Left renal cortex interstitium (tissue), 4 donors: ENCODE data around the gene RPLP2. TPM values are rescaled to one million over a fixed set of nuclear protein-coding genes. Genes with fewer than 3 reads are reported as not detected.

Experiments
- DNase-seq, 4 donors: peaks; one replicate each; pipeline ENCODE4 v3.0.0-alpha.2; 2013; ENCODE audit warnings: low read depth in 4 of 4, low spot score in 2 of 4, missing footprints in 1 of 4
- polyA plus RNA-seq, 4 donors: library from polyadenylated mRNA; unstranded; fragments of 120-200 nt; gene quantifications; one replicate each; pipeline ENCODE4 v1.2.1, GENCODE V29; 2013; ENCODE audit not compliant: insufficient read length in 4 of 4

RPLP2 gene
- polyA plus RNA-seq, 4 donors = 903 to 1,462 (median 1,115) TPM

- DNase-seq = no peak
These were observed 12.0 kb downstream of the RPLP2 start for GRCh38 chr11:821512-822371.

DNA sequence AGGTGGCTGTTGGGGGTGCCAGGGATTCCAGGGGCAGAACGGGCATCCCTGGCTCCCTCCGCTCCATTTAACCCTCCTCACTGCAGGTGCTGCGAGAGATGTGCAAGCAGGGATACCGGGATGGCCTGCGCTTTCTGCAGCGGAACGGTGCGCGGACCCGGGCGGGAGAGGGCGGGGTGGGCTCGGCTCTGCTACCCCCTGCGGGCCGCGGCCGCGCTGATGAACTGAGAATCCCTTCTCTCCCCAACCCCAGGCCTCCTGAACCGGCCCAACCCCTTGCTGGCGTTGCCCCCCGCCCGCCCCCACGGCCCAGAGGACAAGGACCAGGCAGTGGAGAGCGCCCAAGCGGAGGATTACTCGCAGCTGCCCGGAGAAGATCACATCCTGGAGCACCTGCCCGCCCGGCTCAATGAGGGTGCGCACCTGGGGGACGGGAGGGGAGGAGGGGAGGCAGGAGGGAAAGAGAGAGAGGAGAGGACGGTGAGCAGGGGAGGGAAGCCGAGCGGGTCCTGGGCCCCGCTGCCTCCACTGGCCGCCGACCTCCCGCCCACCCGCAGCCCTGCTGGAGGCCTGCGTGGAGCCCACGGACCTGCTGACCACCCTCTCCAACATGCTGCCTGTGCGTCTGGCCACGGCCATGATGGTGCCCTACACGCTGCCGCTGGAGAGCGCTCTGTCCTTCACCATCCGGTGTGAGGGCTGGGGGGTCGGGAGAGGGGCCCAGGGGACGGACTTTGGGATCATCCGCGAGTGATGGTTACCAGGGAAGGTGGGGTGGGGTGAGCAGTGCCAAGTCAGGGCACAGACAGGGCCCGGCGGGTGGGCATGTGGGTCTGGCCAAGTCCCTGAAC lies 13.9 kb downstream of the RPLP2 start:
- no peak for DNase-seq

DNA sequence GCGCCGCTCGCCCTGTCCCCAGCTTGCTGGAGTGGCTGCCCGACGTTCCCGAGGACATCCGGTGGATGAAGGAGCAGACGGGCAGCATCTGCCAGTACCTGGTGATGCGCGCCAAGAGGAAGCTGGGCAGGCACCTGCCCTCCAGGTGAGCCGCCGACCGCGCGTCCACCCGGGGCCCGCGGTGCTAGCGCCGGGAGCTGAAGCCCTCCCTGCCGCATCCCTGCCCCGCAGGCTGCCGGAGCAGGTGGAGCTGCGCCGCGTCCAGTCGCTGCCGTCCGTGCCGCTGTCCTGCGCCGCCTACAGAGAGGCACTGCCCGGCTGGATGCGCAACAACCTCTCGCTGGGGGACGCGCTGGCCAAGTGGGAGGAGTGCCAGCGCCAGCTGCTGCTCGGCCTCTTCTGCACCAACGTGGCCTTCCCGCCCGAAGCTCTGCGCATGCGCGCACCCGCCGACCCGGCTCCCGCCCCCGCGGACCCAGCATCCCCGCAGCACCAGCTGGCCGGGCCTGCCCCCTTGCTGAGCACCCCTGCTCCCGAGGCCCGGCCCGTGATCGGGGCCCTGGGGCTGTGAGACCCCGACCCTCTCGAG lies 14.6 kb downstream of the RPLP2 start:
- no peak for DNase-seq

GRCh38 chr11:824942-825341 lies 15.2 kb downstream of the RPLP2 start:
- no peak for DNase-seq

DNA sequence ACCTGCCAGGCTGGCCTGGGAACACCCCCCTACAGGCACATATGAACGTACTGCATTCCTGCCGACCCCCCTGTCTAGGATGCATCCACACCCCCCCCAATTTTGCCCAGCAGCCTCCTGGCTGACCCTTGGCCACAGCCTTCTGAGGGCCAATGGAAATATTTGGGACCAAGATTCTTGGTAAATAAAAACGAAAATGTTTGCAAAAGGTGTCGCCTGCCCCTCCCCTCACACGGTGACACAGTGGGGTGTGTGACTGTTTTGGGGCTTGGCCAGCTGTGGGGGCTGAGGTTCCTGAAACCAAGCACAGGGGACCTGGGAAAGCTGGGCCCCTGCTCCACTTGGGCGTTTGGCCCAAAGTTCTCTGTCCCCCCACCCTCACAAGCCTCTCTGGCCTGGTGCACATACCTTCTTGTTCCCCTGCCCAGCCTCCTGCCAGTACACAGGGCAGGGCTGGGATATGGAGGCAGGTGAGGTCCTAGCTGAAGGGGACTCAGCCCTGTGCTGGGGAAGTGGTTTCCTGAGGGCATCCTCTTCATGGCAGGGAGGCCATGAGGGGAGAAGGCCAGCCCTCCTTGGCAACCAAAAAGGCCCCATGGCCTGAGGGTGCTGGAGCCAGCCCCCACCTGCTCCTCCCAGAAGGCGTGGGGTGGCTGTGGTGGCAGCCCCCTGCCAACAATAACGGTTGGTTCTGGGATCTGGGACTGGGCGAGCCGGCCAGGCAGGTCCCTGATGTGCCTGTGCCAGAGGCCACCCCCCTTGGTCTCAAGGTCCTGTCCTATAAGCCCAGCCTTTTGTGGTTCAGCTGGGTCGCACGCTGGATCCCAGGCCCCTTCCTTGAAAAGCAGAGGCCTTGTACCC lies 15.8 kb downstream of the RPLP2 start:
- DNase-seq = no peak

DNA sequence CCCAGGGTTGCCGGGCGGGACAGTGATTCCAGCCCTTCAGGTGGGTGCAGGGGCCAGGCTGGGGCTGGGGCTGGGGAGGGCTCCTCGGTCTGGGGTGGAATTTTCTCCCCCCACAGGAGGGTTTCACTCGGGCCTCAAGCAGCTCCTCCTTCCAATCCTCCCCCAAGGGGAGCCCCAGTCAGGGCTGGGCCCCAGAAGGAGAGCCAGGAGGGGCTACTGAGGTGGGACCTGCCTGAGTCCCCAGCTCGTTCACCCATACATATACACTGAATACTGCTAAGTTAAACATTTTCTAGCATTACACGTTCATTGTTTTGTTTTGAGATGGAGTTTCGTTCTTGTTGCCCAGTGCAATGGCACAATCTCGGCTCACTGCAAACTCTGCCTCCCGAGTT lies 16.5 kb downstream of the RPLP2 start:
- DNase-seq = no peak

GRCh38 chr11:826836-827145 lies 17.0 kb downstream of the RPLP2 start:
- no peak for DNase-seq

- DNase-seq = no peak
These were observed 17.6 kb downstream of the RPLP2 start for GRCh38 chr11:827146-827896.

DNA sequence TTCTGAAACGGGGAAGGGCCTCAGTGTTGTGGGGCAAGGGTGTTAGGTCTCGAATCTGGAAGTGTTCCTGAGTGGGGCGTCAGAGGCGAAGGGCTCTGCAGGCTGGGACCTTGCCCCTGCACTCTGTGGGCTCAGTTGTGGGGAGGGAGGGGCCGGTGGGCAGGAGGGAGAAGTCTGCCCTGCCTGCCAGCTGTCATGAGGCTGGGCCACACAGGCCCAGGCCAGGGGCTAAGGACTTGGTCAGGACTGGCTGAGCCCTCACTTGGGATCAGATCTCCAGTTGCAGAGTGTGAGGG lies 18.1 kb downstream of the RPLP2 start, which contains the start of gene CRACR2B:
TSS of gene CRACR2B (plus strand) at position 23 of the 296 bp plus-strand sequence. CDS start 689 bp downstream, outside the sequence.
- DNase-seq = no peak

GRCh38 chr11:828506-829175 lies 18.9 kb downstream of the RPLP2 start:
- no peak for DNase-seq

DNA sequence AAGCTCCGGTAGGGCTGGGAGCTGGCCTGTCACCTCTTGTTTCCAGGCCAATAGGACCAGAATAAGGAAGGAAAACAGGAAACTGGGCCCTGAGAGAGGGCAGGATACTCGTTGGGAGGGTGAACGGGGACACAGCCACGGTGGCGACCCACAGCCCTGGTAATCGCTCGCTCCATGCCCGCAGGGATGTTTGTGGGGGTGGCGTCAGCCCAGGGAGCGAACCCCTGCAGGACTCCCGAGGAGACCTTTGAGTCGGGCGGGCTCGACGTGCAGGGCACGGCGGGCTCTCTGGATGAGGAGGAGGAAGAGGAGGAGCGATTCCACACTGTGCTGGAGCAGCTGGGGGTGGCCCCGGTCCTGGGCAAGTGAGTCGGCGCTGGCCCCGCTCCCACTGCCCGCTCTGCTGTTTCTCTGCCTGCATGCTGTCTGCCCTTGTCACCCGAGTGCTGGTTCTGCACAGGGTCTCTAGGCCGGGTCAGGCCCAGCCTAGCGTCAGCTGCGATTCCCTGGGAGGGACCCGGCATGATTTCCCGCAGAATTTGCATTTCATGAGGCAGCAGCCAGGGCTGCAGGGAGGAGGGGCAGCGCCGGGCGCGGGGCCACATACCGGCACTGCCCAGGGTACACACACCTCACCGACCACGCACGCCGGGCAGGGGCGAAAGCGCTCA lies 19.5 kb downstream of the RPLP2 start:
- no peak for DNase-seq

DNA sequence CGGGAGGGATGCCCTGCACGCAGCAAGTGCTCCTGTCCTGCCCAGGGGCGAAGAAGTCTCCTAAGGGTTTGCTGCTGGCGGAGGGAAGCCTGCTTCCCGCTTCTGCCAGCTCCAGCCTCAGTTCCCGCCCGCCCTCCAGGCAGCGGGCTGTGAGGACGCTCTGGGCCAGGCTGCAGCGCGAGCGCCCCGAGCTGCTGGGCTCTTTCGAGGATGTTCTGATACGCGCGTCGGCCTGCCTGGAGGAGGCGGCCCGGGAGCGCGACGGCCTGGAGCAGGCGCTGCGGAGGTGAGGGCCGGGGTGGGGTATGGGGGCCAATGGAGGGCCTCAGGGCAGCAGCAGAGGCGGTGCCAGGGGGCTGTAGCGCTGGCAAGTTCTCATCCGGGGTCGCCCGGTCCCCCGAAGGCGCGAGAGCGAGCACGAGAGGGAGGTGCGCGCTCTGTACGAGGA lies 20.1 kb downstream of the RPLP2 start:
- no peak for DNase-seq

DNA sequence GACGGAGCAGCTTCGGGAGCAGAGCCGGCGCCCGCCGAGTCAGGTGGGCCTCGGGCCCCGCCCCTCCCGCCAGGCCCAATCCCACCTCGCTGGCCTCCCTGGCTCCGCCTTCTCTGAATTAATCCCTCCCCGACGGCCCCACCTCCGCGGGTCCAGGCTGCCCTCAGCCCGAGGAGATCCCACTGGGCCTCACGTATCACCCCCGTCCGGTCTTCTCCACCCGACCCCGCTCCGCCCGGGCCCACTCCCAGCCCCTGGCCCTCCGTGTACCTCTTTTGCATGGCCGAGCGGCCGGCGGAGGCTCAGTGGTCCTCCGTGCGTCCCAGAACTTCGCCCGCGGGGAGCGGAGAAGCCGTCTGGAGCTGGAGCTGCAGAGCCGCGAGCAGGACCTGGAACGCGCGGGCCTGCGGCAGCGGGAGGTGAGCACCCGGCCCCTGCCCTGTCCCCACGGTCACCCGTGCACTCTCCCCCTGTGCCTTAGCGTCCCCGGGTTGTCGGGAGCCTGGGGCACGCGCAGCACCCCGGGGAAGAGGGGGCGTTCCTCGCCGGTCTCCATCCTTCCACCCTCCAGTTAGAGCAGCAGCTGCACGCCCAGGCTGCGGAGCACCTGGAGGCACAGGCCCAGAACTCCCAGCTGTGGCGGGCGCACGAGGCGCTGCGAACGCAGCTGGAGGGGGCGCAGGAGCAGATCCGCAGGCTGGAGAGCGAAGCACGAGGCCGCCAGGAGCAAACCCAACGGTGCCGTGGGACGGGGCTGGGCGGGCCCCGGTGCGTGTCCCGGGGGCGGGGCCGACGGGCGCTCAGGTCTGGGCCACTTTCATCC lies 20.7 kb downstream of the RPLP2 start:
- DNase-seq = no peak

DNA sequence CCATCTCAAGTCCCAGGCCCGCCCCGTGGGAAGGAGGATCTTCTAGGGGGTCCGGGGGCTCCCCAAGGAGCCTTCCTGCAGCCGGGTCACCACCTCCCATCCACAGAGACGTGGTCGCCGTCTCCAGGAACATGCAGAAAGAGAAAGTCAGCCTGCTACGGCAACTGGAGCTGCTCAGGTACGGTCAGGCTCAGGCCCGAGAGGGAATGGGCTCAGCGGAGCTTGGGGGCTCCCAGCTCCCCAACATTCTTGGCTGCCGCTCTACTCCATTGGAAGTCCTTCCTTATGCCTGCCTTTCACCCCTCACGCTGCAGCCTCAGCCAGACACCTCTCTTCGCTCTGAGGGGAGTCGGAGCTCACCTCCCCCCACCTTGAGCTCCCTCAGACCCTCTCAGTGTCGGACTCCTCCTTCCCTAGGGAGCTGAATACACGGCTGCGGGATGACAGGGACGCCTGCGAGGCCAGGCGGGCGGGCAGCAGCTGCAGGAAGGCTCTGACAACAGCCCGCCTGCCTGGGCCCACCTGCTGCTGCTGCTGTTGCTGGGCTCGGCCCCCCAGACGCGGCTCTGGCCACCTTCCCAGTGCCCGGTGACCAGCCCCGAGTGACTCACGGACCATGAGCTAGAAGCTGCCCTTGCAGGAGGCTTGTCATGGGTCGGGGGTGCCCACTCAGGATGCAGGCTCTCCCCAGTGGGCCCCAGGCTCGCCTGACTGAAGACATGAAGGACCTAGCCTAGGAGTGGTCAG lies 21.5 kb downstream of the RPLP2 start:
- DNase-seq = no peak

DNA sequence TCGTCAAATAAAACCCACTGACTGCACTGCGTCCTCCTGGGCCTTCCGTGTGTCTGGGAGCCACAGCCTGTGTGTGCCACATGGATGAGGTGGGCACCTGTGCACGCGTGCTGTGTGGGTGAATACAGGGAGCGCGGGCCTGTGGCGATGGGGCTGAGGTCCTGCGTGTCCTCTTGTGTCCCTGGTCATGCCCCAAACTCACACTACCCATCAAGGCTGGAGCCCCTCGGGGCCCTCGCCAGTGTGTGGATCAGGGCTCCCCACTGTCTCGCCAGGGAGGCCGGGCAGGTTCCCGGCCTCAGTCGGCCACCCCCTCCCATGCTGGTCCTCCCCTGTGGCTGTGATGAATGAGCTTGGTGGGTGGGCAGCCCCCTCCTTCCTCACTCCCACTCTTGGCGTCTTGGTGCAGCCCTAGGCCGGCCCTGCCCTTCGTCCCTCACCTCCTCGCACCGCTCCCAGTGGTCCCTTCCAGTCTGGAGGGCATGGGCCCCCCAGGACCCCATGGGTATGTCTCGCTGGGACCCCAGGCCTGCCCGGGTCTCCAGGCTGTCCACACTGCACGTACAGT lies 22.3 kb downstream of the RPLP2 start:
- no peak for DNase-seq

GRCh38 chr11:832529-833113 lies 22.9 kb downstream of the RPLP2 start, which contains the start of gene CD151:
CD151 (plus strand) TSS chr11:832952; CDS start chr11:836070, 3,118 bp downstream.
- no peak for DNase-seq
